Measurements from ENCODE around the gene C5orf63.

DNA sequence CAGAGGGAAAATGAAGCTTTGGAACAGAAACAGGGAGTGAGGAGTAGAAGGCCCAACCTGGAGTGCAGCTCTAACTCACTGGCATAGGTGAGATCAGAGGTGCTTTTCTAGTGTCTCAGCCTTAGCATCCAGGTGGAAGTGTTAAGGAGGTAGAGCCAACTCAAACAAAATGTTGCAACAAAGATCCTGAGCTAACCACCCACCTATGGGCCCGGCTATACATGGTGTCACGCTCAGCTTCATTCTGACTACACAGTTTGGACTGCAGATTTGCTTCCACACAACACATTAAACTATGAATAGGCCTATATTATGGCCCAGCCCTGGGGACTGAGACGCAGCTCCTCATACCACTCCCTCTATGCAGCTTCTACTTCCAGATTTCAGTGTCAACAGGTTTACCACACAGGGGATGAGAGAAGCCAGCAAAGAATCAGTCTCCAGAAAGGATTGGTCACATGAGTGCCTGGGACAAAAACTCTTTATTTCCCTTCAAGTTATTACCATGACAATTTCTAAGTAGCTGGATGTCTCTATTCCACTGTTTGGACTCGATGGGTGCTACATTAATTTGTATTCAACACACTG is 9.0 kb downstream of the C5orf63 start:
- TF ChIP-seq, protein P1, sequence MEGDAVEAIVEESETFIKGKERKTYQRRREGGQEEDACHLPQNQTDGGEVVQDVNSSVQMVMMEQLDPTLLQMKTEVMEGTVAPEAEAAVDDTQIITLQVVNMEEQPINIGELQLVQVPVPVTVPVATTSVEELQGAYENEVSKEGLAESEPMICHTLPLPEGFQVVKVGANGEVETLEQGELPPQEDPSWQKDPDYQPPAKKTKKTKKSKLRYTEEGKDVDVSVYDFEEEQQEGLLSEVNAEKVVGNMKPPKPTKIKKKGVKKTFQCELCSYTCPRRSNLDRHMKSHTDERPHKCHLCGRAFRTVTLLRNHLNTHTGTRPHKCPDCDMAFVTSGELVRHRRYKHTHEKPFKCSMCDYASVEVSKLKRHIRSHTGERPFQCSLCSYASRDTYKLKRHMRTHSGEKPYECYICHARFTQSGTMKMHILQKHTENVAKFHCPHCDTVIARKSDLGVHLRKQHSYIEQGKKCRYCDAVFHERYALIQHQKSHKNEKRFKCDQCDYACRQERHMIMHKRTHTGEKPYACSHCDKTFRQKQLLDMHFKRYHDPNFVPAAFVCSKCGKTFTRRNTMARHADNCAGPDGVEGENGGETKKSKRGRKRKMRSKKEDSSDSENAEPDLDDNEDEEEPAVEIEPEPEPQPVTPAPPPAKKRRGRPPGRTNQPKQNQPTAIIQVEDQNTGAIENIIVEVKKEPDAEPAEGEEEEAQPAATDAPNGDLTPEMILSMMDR (IDR thresholded peaks at IDR 0.05), result no peak
- TF ChIP-seq ZFX (IDR thresholded peaks at IDR 0.05; ENCODE audit: borderline replicate concordance), result no peak

Data from 22Rv1 (cell line).